VCaP (cell line): ENCODE data around the gene HOPX.
"Not testable (repeated sequence)": the region's sequence is repeated elsewhere in the genome, so short reads cannot be mapped to it uniquely, and the experiment has no call there.

ENCODE experiments used
- H3K27ac ChIP-seq: fragments of 450-650 bp; 2 replicates; pipeline ENCODE4 v1.5.1; 2017
- TF ChIP-seq, protein P1 (sequence below): fragments of 450-650 bp; conservative IDR thresholded peaks from 2 replicates; pipeline ENCODE4 v1.5.1; 2017; ENCODE audit warnings: mild to moderate bottlenecking, moderate library complexity

Gene HOPX, protein sequence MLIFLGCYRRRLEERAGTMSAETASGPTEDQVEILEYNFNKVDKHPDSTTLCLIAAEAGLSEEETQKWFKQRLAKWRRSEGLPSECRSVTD

DNA sequence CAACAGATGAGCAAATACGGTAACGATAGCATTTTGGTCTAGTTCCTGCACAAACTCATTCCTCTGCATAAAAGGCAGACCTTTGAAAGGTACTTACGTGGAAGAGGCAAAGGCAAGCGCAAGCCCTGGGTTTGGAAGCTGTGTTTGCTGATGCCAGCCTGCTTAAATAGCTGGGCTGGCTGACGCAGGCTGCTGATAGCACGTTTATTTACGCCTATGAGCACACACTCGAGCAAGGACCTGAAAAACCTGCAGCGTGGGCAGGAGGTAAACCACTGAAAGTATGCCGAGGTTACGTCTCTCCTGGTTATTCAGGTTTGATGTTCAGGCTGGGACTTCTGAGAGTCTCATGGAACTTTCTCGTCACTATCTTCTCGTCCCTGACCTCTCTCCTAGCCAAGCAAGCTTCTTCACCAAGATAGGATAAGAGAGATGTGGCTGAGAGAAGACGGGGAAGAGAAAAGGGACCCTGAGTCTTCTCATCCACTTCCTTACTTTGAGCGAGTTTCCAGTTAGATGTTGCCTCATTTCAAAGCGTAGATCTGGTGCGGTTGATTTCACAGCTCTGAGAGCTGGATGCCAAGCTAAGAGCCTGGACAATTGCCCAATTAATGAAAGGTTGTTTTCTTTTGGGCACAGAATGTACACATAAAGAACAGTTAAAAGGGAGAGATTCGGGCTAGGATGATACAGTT lies at the start of gene HOPX:
Gene HOPX (minus strand): TSS at position 139 of the 695 bp plus-strand sequence. CDS start 23,480 bp downstream, outside the sequence.
- TF ChIP-seq, protein P1, sequence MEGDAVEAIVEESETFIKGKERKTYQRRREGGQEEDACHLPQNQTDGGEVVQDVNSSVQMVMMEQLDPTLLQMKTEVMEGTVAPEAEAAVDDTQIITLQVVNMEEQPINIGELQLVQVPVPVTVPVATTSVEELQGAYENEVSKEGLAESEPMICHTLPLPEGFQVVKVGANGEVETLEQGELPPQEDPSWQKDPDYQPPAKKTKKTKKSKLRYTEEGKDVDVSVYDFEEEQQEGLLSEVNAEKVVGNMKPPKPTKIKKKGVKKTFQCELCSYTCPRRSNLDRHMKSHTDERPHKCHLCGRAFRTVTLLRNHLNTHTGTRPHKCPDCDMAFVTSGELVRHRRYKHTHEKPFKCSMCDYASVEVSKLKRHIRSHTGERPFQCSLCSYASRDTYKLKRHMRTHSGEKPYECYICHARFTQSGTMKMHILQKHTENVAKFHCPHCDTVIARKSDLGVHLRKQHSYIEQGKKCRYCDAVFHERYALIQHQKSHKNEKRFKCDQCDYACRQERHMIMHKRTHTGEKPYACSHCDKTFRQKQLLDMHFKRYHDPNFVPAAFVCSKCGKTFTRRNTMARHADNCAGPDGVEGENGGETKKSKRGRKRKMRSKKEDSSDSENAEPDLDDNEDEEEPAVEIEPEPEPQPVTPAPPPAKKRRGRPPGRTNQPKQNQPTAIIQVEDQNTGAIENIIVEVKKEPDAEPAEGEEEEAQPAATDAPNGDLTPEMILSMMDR = no peak
- peak within 1 kb of the TSS; percentile 85 for H3K27ac ChIP-seq

DNA sequence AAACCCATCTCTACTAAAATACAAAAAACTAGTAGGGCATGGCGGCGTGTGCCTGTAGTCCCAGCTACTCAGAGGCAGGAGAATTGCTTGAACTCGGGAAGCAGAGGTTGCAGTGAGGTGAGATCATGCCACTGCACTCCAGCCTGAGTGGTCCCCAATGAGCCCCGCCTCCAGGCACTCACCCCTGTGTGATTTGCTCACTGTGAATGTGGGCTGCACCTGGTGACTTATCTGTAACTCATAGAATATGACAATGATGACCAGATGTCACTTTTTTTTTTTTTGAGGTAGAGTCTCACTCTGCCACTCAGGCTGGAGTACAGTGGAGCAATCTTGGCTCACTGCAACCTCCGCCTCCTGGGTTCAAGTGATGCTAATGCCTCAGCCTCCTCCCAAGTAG lies 49.0 kb upstream of the HOPX start:
- TF ChIP-seq, protein P1 = no peak
- H3K27ac ChIP-seq = no peak overlapping the region

DNA sequence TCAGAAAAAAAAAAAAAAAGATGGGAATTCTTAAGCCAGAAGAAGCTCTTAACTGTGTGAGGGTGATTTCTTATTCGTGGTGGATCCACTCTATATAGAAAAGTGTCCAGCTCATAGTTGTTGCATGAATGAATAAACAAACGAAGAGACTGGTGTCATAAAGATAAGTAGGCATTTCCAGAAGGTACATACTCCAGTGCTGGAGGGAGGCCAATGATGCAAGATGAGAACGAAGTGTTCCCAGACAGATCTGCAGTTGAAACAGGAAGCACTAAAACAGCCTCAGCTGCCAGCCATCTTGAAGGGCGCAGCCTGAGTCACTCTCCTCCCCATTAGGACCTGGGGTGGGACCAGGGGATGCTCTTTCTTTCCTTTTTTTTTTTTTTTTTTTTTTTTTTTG lies 47.4 kb upstream of the HOPX start:
- H3K27ac ChIP-seq = 0 out of 2 replicates have a peak overlapping the region, but pooled peaks have one; percentile 34
- TF ChIP-seq, protein P1 = no peak

DNA sequence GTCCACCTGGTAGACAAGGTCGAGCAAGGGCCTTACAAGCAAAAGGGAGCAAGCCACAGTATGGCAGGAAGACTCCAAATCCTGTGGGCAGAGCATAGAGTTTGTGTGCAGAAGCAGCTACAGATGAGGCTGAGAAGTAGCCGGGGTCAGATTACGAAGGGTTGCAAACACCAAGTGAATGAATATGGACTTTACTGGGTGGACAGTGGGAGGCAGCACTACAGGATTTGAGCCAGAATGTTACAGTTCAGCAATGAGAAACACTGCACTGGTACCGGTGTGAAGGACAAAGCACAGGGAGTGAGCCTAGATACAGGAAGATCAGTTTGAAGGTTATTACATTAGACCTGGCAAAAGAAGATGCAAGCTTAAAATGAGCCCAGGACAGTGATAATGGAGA lies 46.1 kb upstream of the HOPX start:
- TF ChIP-seq, protein P1 = no peak
- H3K27ac ChIP-seq = no peak overlapping the region

DNA sequence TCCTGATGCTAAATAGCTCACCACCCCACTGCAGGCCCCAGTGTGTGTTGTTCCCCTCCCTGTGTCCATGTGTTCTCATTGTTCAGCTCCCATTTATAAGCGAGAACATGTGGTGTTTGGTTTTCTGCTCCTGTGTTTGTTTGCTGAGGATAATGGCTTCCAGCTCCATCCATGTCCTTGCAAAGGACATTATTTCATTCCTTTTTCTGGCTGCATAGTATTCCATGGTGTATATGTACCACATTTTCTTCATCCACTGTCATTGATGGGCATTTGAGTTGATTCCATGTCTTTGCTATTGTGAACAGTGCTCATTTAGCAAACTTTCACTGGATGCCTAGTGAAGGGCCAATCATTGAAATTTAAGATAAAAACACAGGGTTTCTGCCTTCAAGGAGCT lies 45.5 kb upstream of the HOPX start:
- not testable (repeated sequence) for H3K27ac ChIP-seq

DNA sequence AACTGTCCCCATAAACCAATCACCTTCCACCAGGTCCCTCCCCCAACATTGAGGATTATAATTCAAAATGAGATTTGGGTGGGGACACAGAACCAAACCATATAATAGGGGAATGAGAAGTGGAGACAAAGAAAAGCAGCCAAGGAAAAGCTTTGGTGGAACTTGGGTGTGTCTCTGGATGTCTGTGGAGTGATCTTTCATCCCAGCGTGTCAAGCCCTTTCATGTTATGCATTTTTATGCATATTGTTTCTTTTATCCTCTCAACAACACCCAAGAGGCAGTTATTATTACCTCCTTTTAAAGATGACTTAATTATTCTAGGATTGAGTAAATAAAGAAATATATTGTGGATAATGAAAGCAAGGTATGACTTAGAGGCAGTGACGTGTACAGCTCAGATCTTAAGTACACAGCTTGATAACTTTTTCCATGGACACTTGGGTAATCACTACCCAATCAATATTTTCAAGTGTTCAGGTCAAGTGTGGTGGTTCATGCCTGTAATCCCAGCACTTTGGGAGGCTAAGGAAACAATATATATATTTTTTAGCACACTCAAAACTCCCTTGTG lies 42.6 kb upstream of the HOPX start:
- H3K27ac ChIP-seq = no peak overlapping the region
- TF ChIP-seq, protein P1 = no peak

DNA sequence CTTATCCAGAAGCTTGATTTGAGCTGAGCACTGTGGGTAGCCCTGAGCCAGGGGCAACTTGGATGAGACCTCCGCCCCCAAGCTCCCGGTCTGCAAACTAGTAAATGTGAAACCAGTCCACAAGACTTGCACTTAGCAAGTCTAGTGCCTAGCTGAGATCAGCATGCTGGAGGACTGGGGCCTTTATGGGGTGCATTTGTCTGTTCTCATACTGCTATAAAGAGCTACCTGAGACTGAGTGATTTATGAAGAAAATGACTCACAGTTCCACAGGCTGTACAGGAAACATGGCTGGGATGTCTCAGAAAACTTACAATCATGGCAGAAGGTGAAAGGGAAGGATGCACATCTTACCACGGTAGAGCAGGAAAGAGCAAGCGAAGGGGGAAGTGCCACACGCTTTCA lies 42.1 kb upstream of the HOPX start:
- H3K27ac ChIP-seq = no peak overlapping the region
- TF ChIP-seq, protein P1 = no peak

DNA sequence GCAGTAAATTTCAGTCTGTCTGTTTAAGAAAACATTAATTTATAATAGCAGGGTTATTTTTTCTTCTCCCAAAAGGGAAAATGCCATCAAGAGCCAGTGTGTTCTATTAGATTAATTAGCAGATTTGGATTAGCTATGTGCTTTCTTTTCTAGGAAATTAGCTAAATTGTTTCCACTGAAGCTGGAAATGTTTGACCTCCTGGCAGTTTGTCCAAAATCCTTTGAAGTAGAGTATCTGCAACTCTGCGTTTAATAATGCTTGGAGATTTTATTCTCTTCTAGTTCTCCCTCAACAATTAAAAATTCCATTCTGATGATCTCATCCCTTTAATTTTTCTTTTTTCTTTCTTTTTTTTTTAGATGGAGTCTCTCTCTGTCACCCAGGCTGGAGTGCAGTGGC lies 27.1 kb upstream of the HOPX start:
- H3K27ac ChIP-seq = no peak overlapping the region
- TF ChIP-seq, protein P1 = no peak
